Vagina (tissue), 2 donors: ENCODE data around the gene TRDMT1. TPM values are rescaled to one million over a fixed set of nuclear protein-coding genes. Genes with fewer than 3 reads are reported as not detected.

Source experiments
- DNase-seq, 2 donors: peaks; one replicate each; pipeline ENCODE4 v3.0.0-alpha.2; 2017; ENCODE audit errors: extremely low spot score in 2 of 2
- H3K27ac ChIP-seq: fragments of 200-600 bp; sonication (generic); one replicate; pipeline ENCODE4 v1.5.1; 2019
- H3K27me3 ChIP-seq: fragments of 200-600 bp; sonication (generic); one replicate; pipeline ENCODE4 v1.5.1; 2019
- H3K36me3 ChIP-seq, 2 donors: fragments of 200-600 bp; sonication (generic); one replicate each; pipeline ENCODE4 v1.5.1; 2017 to 2019
- H3K4me1 ChIP-seq: fragments of 200-600 bp; sonication (generic); one replicate; pipeline ENCODE4 v1.5.1; 2019
- H3K4me3 ChIP-seq, 2 donors: fragments of 200-600 bp; sonication (generic); 1 replicate in 1 of 2; 2 replicates in 1 of 2; pipeline ENCODE4 v1.5.1; 2016 to 2019
- H3K9me3 ChIP-seq: fragments of 200-600 bp; sonication (generic); one replicate; pipeline ENCODE4 v1.5.1; 2019
- POLR2A ChIP-seq, 2 donors: fragments of 450-650 bp; IDR thresholded peaks; one replicate each; pipeline ENCODE4 v1.6.1; 2017; ENCODE audit warnings: antibody characterized with exemption in 2 of 2, mild to moderate bottlenecking in 2 of 2, moderate library complexity in 2 of 2
- POLR2AphosphoS5 ChIP-seq, 2 donors: sonication (generic); formaldehyde crosslinking; IDR thresholded peaks; one replicate each; pipeline ENCODE4 v1.9.0; 2017; ENCODE audit warnings: antibody characterized with exemption in 2 of 2, mild to moderate bottlenecking in 2 of 2, low read depth in 1 of 2; ENCODE audit not compliant: insufficient read depth in 1 of 2
- intact Hi-C: fragments of 100-400 bp; cut with DNase I; formaldehyde crosslinking; loops from one replicate; pipeline ENCODE4 v1.15.1; 2023
- total RNA-seq: library from RNA; depleted of rRNA; stranded (reverse); fragments of >200 nt; gene quantifications from one replicate; pipeline ENCODE4 v1.2.3, GENCODE V29; 2016
- TF ChIP-seq, protein P1 (sequence below), 3 experiments: fragments of 450-650 bp in 2 of 3; fragments of 200-600 bp in 1 of 3; sonication (generic) in 1 of 3; IDR thresholded peaks; one replicate each; pipeline ENCODE4 v1.5.1; 2017 to 2019; ENCODE audit warnings: antibody characterized with exemption in 3 of 3, mild to moderate bottlenecking in 2 of 3, moderate library complexity in 2 of 3

The TRDMT1 gene
- total RNA-seq, 1 donor from 2014 or later: 6.1 TPM

DNA sequence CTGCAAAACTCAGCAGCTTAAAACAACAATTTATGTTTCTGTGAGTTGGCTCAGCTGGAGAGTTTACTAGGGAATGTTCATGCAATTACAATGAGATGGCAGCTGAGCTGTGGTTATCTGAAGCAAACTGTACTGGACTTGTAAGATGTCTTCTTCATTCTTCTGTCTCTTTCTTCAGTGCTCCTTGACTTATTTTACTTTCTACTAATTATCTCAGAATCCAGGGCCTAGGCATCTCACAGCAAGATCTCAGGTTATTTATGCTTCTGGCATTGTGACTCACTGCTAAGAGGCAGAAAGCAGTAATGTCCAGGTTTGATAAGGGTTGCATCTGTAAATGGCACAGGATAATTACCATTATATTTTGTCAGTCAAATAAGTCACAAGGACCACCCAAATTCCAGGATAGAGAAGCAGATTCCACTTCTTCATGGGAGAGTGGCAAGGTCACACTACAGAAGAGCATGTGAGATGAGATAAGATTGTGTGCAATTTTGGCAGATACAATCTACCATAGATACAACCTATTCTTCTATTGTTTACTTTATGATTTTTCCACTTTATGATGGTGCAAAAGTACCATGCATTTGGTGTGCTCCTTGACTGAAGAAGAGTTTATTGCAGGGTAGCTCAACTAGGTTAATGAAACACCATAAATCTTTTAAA, 43.4 kb upstream of the TRDMT1 start:
- Histone ChIP-seq H3K27me3 (no peaks in the 10 kb centered on the region), H3K27ac (no peak overlapping the region), H3K36me3 (no peaks in the 10 kb centered on the region), H3K4me3 (no peak overlapping the region), H3K9me3 (no peaks in the 10 kb centered on the region), H3K4me1 (no peaks in the 10 kb centered on the region)
- DNase-seq: no peak
- TF ChIP-seq, protein P1, sequence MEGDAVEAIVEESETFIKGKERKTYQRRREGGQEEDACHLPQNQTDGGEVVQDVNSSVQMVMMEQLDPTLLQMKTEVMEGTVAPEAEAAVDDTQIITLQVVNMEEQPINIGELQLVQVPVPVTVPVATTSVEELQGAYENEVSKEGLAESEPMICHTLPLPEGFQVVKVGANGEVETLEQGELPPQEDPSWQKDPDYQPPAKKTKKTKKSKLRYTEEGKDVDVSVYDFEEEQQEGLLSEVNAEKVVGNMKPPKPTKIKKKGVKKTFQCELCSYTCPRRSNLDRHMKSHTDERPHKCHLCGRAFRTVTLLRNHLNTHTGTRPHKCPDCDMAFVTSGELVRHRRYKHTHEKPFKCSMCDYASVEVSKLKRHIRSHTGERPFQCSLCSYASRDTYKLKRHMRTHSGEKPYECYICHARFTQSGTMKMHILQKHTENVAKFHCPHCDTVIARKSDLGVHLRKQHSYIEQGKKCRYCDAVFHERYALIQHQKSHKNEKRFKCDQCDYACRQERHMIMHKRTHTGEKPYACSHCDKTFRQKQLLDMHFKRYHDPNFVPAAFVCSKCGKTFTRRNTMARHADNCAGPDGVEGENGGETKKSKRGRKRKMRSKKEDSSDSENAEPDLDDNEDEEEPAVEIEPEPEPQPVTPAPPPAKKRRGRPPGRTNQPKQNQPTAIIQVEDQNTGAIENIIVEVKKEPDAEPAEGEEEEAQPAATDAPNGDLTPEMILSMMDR (IDR thresholded peaks at IDR 0.05): no peak
- TF ChIP-seq POLR2AphosphoS5 (IDR thresholded peaks at IDR 0.05; ENCODE audit: insufficient read depth in 1 of 2, low read depth in 1 of 2) (no peak), POLR2A (IDR thresholded peaks at IDR 0.05) (no peak)
- intact Hi-C loops: no loop called here

DNA sequence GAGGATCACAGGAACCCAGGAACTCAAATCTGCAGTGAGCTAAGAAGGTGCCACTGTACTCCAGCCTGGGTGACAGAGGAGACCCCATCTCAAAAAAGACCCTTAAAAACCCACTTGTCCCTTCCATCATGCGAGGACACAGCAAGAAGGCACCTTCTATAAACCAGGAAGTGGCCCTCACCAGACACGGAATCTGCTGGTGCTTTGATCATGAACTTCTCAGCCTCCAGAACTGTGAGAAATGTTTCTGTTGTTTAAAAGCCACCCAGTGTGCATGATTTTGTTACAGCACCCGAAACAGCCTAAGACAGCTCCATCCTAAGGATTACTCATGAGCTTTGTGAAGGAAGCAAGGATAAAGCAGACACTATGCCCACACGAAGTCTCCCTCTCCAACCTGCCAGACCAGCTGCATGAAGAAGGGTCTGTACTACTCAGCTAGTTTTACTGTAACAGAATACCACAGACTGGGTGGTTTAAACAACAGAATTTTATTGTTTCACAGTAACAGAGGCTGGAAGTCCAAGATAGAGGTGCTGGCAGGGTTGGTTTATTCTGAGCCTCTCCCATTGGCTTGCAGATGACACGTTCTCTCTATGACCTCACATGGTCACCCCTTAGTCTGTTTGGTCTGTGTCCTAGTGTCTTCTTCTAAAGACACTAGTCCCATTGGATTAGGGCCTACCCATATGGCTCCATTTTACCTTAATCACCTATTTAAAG, 40.3 kb upstream of the TRDMT1 start:
- H3K27me3 ChIP-seq: no peaks in the 10 kb centered on the region
- DNase-seq: peak in 1 of 2 donors; percentile 9
- H3K4me1 ChIP-seq: no peaks in the 10 kb centered on the region
- no peak overlapping the region for H3K27ac ChIP-seq
- intact Hi-C loops: no loop called here
- no peaks in the 10 kb centered on the region for H3K9me3 ChIP-seq
- TF ChIP-seq POLR2AphosphoS5 (IDR thresholded peaks at IDR 0.05; ENCODE audit: insufficient read depth in 1 of 2, low read depth in 1 of 2) (no peak), POLR2A (IDR thresholded peaks at IDR 0.05) (no peak)
- TF ChIP-seq, protein P1 (IDR thresholded peaks at IDR 0.05): no peak
- H3K4me3 ChIP-seq: no peak overlapping the region
- H3K36me3 ChIP-seq: peaks cover 0 to 12% of the 10 kb centered on the region in 2 donors

DNA sequence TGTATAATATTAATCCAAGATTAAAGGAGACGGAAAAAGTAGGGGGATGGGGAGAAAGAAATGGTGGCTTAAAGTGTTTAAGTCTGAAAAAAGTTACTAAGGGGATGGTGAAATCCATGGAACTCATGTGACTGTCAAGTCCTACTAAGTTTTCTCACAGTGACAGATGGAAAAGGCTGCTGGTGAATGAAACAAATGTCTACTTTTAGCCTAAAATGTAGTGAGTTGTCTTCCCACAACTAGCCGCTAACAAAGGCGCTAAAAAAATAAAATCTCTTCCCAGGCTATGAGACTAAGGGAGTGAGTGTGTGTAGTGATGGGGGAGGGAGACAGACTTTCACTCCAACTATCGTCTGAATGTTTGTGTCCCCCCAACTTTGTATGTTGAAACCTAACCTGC, 39.1 kb upstream of the TRDMT1 start:
- no peak overlapping the region for H3K27ac ChIP-seq
- H3K9me3 ChIP-seq: no peaks in the 10 kb centered on the region
- H3K4me1 ChIP-seq: peaks cover 8% of the 10 kb centered on the region
- no peaks in the 10 kb centered on the region for H3K27me3 ChIP-seq
- H3K4me3 ChIP-seq: no peak overlapping the region
- no peak for TF ChIP-seq POLR2AphosphoS5 (IDR thresholded peaks at IDR 0.05; ENCODE audit: insufficient read depth in 1 of 2, low read depth in 1 of 2)
- TF ChIP-seq POLR2A (IDR thresholded peaks at IDR 0.05): no peak
- TF ChIP-seq, protein P1 (IDR thresholded peaks at IDR 0.05): no peak
- H3K36me3 ChIP-seq: peaks cover 0 to 24% of the 10 kb centered on the region in 2 donors
- DNase-seq: peak in 1 of 2 donors; percentile 0
- intact Hi-C loops: no loop called here

DNA sequence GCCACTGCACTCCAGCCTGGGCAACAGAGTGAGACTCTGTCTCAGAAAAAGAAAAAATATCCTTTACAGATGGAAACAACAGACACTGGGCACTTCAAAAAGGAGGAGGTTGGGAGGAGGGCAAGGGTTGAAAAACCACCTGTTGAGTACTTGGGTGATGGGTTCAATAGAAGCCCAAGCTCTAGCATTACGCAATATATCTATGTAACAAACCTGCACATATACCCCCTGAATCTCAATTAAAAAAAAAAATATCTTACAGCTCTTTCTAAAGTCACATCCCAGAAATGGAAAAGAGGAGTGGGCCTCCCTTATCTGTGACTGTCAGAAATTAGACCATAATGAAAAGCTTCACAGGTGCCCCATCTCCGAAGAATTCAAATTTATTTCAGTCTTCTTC, 38.6 kb upstream of the TRDMT1 start:
- TF ChIP-seq POLR2A (IDR thresholded peaks at IDR 0.05) (no peak), POLR2AphosphoS5 (IDR thresholded peaks at IDR 0.05; ENCODE audit: insufficient read depth in 1 of 2, low read depth in 1 of 2) (no peak)
- TF ChIP-seq, protein P1 (IDR thresholded peaks at IDR 0.05): no peak
- H3K27ac ChIP-seq: no peak overlapping the region
- H3K4me3 ChIP-seq: no peak overlapping the region
- intact Hi-C loops: no loop called here
- peaks cover 12% of the 10 kb centered on the region for H3K4me1 ChIP-seq
- no peak for DNase-seq
- H3K36me3 ChIP-seq: peaks cover 0 to 29% of the 10 kb centered on the region in 2 donors
- H3K27me3 ChIP-seq: no peaks in the 10 kb centered on the region
- no peaks in the 10 kb centered on the region for H3K9me3 ChIP-seq
